PC-3 (cell line): ENCODE measurements around the gene LINGO1. TPM values are rescaled to one million over a fixed set of nuclear protein-coding genes. Genes with fewer than 3 reads are reported as not detected.

Source experiments
- ATAC-seq: fragments of 200-7000 bp; cut with Tn5 transposase; 2 replicates; pipeline ENCODE4 v1.9.1; 2020; ENCODE audit warnings: mild to moderate bottlenecking, moderate library complexity
- BruUV-seq: library from RNA; stranded (reverse); fragments of 400-500 nt; replicated peaks from 2 replicates; lab custom pipeline; 2021; lab: Mats Ljungman, UMichigan
- CTCF ChIA-PET: fragments of 300-600 bp; sonication (Branson Sonifier 250); formaldehyde crosslinking; loops from one replicate; lab custom pipeline; 2022; ENCODE audit warnings: antibody characterized with exemption; lab: Charles Lee
- POLR2A ChIA-PET: fragments of 300-600 bp; sonication (Branson Sonifier 250); formaldehyde crosslinking; loops from one replicate; lab custom pipeline; 2022; ENCODE audit warnings: antibody characterized with exemption; ENCODE audit not compliant: unreplicated experiment; lab: Charles Lee
- DNase-seq: peaks from one replicate; pipeline ENCODE4 v3.0.0-alpha.2; 2015
- H2AFZ ChIP-seq: fragments of 300-600 bp; sonication (generic); 2 replicates; pipeline ENCODE4 v1.6.0; 2016; ENCODE audit warnings: antibody characterized with exemption, low read length
- H3F3A ChIP-seq: fragments of 300-600 bp; sonication (generic); one replicate; pipeline ENCODE4 v1.6.0; 2017; ENCODE audit warnings: antibody characterized with exemption, low read length, control low read depth, mild to moderate bottlenecking; ENCODE audit not compliant: unreplicated experiment
- H3K27ac ChIP-seq: fragments of 300-600 bp; sonication (generic); 2 replicates; pipeline ENCODE4 v1.5.1; 2016; ENCODE audit warnings: mild to moderate bottlenecking, low read length
- H3K27me3 ChIP-seq: fragments of 300-600 bp; sonication (generic); 2 replicates; pipeline ENCODE4 v1.6.1; 2016; ENCODE audit warnings: low read length, mixed read lengths
- H3K36me3 ChIP-seq: fragments of 300-600 bp; sonication (generic); 2 replicates; pipeline ENCODE4 v1.6.1; 2016; ENCODE audit warnings: low read depth, mixed run types, low read length, mixed read lengths
- H3K4me1 ChIP-seq: fragments of 300-600 bp; sonication (generic); 2 replicates; pipeline ENCODE4 v1.5.1; 2016; ENCODE audit warnings: low read length; ENCODE audit not compliant: insufficient read depth
- H3K4me2 ChIP-seq: fragments of 300-600 bp; sonication (generic); 2 replicates; pipeline ENCODE4 v1.6.0; 2016; ENCODE audit warnings: low read length
- H3K4me3 ChIP-seq: fragments of 300-600 bp; sonication (generic); 2 replicates; pipeline ENCODE4 v1.5.1; 2016; ENCODE audit warnings: mild to moderate bottlenecking, low read length, mixed read lengths
- H3K79me2 ChIP-seq: fragments of 300-600 bp; sonication (generic); 2 replicates; pipeline ENCODE4 v1.6.1; 2017; ENCODE audit warnings: low read length, mixed read lengths
- H3K9ac ChIP-seq: fragments of 300-600 bp; sonication (generic); 2 replicates; pipeline ENCODE4 v1.6.0; 2016; ENCODE audit warnings: mild to moderate bottlenecking, low read length
- H3K9me2 ChIP-seq: fragments of 300-600 bp; sonication (generic); replicated peaks from 2 replicates; pipeline ENCODE4 v1.6.1; 2016; ENCODE audit warnings: mixed run types, low read length, mixed read lengths
- H3K9me3 ChIP-seq: fragments of 300-600 bp; sonication (generic); 2 replicates; pipeline ENCODE4 v1.6.1; 2016; ENCODE audit warnings: low read length, mixed read lengths
- H4K20me1 ChIP-seq: fragments of 300-600 bp; sonication (generic); 2 replicates; pipeline ENCODE4 v1.6.1; 2016; ENCODE audit warnings: low read length, mixed read lengths
- EZH2 ChIP-seq: fragments of 300-600 bp; sonication (generic); IDR thresholded peaks from one replicate; pipeline ENCODE4 v1.6.1; 2017; ENCODE audit warnings: antibody characterized with exemption, mild to moderate bottlenecking, low read length; ENCODE audit not compliant: unreplicated experiment
- EZH2phosphoT487 ChIP-seq: fragments of 300-600 bp; sonication (generic); IDR thresholded peaks from 2 replicates; pipeline ENCODE4 v1.6.1; 2018; ENCODE audit warnings: mild to moderate bottlenecking, antibody characterized with exemption, low read length, borderline replicate concordance
- intact Hi-C: fragments of 100-400 bp; cut with micrococcal nuclease; formaldehyde crosslinking; loops from 2 replicates; pipeline ENCODE4 v1.9.0; 2023
- total RNA-seq: library from RNA; depleted of rRNA; stranded (reverse); fragments of >200 nt; gene quantifications from 2 replicates; pipeline ENCODE4 v1.2.3, GENCODE V29; 2014
- TF ChIP-seq, protein P1 (sequence below): fragments of 300-600 bp; sonication (generic); conservative IDR thresholded peaks from 2 replicates; pipeline ENCODE4 v1.5.1; 2017; ENCODE audit warnings: antibody characterized with exemption, low read depth, mild to moderate bottlenecking, low read length

LINGO1 gene
- total RNA-seq, 1 experiment from 2014 or later, result not detected

DNA sequence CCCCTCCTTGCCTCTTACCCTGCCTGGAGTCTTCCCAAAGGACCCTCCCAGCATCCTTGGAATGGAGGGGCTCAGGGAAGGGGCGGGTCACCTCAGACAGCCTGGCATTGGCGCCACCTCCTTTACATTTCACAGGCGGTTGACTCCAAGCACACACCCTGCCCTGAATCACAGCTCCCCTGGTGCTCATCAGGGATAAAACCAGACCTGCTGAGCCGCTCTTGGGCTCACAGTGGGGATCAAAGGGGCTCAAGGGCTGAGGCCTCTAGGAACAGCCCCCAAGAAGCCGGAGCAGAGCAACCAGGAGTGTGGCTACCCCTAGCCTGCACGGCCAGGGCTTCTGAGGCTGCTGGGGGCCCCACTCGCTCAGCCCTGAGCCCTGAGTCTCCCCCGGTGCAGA, 16.6 kb downstream of the LINGO1 start:
- no peak overlapping the region for H3K4me2 ChIP-seq
- ChIA-PET POLR2A (no interaction called here), CTCF (no interaction called here)
- no peak overlapping the region for H3K27ac ChIP-seq
- no peaks in the 10 kb centered on the region for H3K36me3 ChIP-seq
- ATAC-seq (no peak), DNase-seq (no peak)
- no peak overlapping the region for H2AFZ ChIP-seq
- no peaks in the 10 kb centered on the region for H3K27me3 ChIP-seq
- H3K9ac ChIP-seq, result no peak overlapping the region
- intact Hi-C loops, result no loop called here
- BruUV-seq, result no TSS peak
- no peaks in the 10 kb centered on the region for H3K9me2 ChIP-seq
- H3K9me3 ChIP-seq, result no peaks in the 10 kb centered on the region
- no peak overlapping the region for H3K4me3 ChIP-seq
- H3K4me1 ChIP-seq, result no peaks in the 10 kb centered on the region
- H3F3A ChIP-seq, result no peaks in the 10 kb centered on the region
- no peaks in the 10 kb centered on the region for H3K79me2 ChIP-seq
- TF ChIP-seq EZH2phosphoT487 (no peak), EZH2 (no peak)
- TF ChIP-seq, protein P1, sequence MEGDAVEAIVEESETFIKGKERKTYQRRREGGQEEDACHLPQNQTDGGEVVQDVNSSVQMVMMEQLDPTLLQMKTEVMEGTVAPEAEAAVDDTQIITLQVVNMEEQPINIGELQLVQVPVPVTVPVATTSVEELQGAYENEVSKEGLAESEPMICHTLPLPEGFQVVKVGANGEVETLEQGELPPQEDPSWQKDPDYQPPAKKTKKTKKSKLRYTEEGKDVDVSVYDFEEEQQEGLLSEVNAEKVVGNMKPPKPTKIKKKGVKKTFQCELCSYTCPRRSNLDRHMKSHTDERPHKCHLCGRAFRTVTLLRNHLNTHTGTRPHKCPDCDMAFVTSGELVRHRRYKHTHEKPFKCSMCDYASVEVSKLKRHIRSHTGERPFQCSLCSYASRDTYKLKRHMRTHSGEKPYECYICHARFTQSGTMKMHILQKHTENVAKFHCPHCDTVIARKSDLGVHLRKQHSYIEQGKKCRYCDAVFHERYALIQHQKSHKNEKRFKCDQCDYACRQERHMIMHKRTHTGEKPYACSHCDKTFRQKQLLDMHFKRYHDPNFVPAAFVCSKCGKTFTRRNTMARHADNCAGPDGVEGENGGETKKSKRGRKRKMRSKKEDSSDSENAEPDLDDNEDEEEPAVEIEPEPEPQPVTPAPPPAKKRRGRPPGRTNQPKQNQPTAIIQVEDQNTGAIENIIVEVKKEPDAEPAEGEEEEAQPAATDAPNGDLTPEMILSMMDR, result no peak
- no peaks in the 10 kb centered on the region for H4K20me1 ChIP-seq

DNA sequence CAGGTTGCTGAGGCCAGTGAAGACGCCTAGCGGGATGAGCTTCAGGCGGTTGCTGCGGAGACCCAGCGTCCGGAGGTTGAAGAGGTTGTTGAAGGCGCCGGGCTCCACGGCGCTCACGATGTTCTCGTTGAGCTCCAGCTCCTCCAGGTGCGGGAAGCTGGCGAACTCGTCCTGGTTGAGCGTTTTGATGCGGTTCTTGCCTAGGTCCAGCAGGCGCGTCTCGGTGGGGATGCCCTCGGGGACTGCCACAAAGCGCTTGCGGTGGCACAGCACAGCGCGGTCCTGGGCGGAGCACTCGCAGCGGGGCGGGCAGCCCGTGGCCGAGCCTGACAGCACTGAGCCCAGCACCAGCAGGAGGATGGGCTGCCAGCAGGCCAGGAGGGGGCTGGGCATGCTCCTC, 17.2 kb downstream of the LINGO1 start:
- CTCF ChIA-PET, result no interaction called here
- no peak for ATAC-seq

DNA sequence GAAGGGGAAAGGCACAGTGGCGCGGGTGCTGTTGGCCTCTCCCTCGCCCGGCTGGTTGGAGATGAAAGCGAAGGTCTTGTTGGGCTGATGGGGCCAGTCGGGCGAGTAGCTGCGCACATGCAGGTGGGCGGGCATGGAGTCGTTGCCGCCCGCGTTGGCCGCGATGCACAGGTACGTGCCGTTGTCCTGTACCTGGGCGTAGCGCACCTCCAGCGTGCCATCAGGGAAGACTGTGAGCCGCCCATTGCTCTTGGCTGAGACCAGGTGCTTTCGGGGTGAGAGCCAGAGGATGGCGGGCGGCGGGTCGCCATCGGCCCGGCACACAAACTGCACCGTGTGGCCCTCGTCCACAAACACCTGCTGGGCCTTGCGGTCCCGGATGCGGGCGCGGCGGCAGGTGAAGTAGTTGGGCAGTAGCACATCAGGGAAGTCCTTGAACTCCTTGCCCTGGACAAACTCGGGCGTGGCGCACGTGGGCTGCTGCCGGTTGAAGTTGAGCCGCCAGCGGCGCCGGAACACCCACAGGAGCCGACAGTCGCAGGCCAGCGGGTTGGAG, 18.4 kb downstream of the LINGO1 start:
- Histone ChIP-seq H2AFZ (no peak overlapping the region), H3K4me2 (no peak overlapping the region), H3K4me1 (no peaks in the 10 kb centered on the region), H3K9me2 (no peaks in the 10 kb centered on the region), H3K27ac (no peak overlapping the region), H3F3A (no peaks in the 10 kb centered on the region), H3K79me2 (no peaks in the 10 kb centered on the region), H3K9me3 (no peaks in the 10 kb centered on the region), H3K4me3 (no peak overlapping the region), H3K9ac (no peak overlapping the region), H4K20me1 (no peaks in the 10 kb centered on the region), H3K36me3 (no peaks in the 10 kb centered on the region), H3K27me3 (no peaks in the 10 kb centered on the region)
- CTCF ChIA-PET, result no interaction called here
- POLR2A ChIA-PET, result no interaction called here
- intact Hi-C loops, result no loop called here
- no peak for ATAC-seq
- BruUV-seq, result no TSS peak
- no peak for TF ChIP-seq EZH2phosphoT487
- TF ChIP-seq, protein P1, result no peak
- TF ChIP-seq EZH2, result no peak
- DNase-seq, result no peak

More for the DNA sequence above, 17.2 kb downstream of the LINGO1 start:
- TF ChIP-seq, protein P1, result no peak
- TF ChIP-seq EZH2phosphoT487 (no peak), EZH2 (no peak)
- Histone ChIP-seq H3K36me3 (no peaks in the 10 kb centered on the region), H3K4me2 (no peak overlapping the region), H3K27me3 (no peaks in the 10 kb centered on the region), H3K9me2 (no peaks in the 10 kb centered on the region), H3K4me3 (no peak overlapping the region), H2AFZ (no peak overlapping the region), H3K9me3 (no peaks in the 10 kb centered on the region), H3F3A (no peaks in the 10 kb centered on the region), H3K27ac (no peak overlapping the region), H4K20me1 (no peaks in the 10 kb centered on the region), H3K79me2 (no peaks in the 10 kb centered on the region), H3K9ac (no peak overlapping the region), H3K4me1 (no peaks in the 10 kb centered on the region)
- BruUV-seq, result no TSS peak
- POLR2A ChIA-PET, result no interaction called here
- intact Hi-C loops, result no loop called here
- no peak for DNase-seq
